ENCODE measurements around the gene C1orf232.

The C1orf232 gene

GRCh38 chr1:26155370-26156284, 13.1 kb downstream of the C1orf232 start:
- no peak for DNase-seq

GRCh38 chr1:26154750-26155149, 14.0 kb downstream of the C1orf232 start:
- DNase-seq = no peak

DNA sequence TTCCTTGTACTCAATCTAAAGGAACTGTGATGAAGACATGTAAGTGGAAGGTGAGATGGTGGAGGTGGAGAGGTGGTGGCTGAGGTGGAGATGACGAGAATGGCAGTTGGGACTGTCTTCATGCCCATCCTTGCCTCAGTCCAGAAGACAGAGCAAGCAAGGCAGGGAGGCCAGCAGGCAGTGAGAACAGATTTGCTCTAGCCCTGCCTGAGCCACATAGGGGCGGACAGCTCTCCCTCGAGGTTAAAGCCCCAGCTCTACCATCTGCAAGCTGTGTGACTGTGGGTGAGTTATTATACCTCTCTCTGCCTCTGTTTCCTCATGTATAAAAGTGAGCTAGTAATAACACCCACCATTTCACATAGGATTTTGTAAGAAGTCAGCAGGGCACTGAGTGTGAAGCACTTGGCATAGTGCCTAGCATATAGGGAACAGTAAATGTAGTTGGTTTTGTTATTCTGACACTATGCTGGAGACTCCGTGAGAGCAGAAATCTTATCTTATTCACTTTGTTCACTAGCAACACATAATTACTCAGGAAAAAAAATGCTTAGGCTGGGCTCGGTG, 14.7 kb downstream of the C1orf232 start:
- no peak for DNase-seq

DNA sequence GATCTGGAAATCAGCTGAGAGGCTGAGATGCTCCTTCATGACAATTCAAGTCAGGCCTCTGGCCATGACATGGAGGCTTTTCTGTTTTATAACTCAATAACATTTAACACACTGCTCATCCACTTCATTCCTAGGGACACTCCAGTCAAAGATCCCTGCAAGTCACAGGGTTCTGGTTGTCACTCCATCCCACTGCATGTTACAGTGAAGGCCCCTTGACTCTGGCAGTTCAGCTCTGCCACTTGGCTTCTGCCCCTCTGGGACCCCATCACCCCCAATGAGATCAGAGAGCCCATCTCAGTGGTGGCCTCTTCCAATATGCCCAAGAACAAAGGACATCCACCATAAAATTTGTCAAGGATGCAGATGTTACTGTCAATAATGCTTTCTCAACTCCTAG, 19.9 kb downstream of the C1orf232 start:
- no peak for DNase-seq

DNA sequence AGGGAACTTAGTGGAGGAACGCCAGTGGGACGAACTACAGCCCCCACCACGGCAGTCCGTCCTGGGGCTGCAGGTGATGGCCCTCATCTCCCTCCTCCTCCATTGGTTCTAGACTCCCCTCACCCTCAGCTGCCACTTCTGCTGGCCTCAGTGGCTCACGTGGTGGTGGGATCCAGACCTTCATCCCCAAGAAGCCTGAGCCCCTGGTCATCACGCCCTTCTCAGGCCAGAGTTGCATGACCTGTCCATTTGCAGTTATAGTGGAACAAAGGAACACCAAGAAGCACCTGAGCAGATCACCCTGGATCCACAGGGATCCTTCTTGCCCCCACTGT, 22.8 kb downstream of the C1orf232 start:
- no peak for DNase-seq

DNA sequence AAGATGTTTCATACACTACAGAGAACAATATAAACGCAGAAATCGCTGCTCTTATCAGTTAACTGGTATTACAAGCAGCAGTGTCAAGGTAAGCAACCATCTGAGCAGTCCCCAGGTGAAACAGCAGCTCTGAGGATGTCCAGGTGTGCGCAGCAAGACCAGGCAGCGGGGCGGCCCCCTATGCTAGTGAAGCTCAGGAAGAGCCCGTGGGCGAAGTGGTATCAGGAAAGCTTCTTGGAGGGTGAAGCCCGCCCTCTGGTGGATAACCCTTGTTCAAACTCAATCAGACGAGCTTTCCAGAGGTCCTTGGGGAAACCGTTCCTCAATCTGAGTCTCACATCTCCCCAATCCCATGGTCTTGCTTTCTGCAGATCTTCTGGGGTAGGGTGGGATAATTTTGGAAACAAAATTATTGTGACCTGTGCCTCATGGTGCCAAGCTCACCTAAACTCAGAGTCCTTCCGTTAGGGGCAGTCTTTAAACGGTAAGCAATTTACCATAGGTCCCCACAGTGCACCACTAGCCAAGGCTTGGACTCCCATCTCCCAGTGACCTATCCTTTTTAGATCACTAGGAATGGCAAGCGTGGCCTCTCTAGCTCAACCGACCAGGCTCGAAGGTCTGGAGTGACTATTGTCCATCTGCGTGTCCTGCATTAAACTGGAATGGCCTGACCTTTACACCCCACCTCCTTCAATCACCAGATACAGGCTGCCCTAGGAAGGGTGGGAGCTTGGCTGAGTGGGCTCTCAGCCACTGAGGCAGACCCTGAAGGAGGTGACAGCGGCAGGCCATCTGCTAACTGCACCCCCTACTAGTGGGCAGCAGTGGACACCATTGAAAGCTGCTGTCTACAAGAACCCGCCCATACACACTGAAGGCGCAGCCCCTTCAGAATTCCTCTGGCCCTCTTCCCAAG, 23.5 kb downstream of the C1orf232 start:
- peak; percentile 85 to 90 for DNase-seq

GRCh38 chr1:26142159-26142558, 26.6 kb downstream of the C1orf232 start:
- no peak for DNase-seq

GRCh38 chr1:26138974-26139558, 29.7 kb downstream of the C1orf232 start:
- DNase-seq = no peak

- no peak for DNase-seq
These were observed 34.3 kb downstream of the C1orf232 start for GRCh38 chr1:26134466-26134865.

GRCh38 chr1:26132834-26133167, 36.0 kb downstream of the C1orf232 start:
- DNase-seq = no peak

- no peak for DNase-seq
These were observed 36.5 kb downstream of the C1orf232 start for GRCh38 chr1:26132128-26132833.

GRCh38 chr1:26130695-26131094, 38.1 kb downstream of the C1orf232 start:
- DNase-seq = no peak

GRCh38 chr1:26129778-26130177, 39.0 kb downstream of the C1orf232 start:
- no peak for DNase-seq

DNA sequence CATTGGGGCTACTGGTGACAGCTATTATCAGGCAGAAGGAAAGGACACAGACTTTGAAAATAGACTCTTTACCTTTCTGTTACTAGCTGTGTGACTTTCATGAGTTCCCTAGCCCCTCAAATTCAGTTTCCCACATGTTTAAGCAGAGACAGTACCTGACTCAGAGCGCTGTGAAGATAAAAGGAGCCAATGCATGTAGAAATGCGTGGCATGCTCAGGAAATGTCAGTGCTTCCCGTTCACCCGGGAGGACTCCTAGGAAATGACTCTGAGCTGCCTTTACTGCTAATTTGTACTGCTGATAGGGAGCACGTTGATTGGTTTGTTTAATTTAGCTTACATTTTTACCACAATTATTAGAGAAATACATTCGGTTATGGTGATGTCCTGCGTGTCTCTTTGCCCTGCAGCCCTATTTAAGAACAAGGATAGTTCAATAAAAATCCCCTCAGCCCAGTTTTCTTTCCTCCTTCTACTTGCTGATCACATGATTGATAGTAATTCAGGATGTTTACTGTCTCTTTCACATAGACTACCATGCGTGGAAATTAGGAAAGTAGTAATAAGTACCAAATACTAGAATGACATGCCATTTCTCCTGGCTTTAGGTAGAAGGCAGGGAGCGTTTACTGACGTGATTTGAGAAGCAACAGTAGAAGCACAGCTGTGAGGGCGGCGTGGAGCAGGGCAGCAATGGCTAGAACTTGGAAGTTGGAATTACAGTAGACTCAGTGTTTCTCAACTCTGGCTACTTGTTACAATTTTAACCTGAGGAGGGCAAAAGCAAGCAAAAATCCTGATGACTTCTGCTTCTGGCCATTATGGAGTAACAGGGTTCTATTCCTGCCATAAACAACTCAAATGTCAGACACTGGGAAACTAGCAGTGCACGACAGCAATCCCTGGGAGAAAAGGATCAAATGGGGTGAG, 41.3 kb downstream of the C1orf232 start:
- no peak for DNase-seq

- DNase-seq = peak in 1 of 2 experiments; percentile 14
These were observed 42.3 kb downstream of the C1orf232 start for GRCh38 chr1:26126321-26127084.

GRCh38 chr1:26125946-26126320, 42.8 kb downstream of the C1orf232 start:
- DNase-seq = no peak

- DNase-seq = no peak
These were observed 43.4 kb downstream of the C1orf232 start for GRCh38 chr1:26125382-26125781.

DNA sequence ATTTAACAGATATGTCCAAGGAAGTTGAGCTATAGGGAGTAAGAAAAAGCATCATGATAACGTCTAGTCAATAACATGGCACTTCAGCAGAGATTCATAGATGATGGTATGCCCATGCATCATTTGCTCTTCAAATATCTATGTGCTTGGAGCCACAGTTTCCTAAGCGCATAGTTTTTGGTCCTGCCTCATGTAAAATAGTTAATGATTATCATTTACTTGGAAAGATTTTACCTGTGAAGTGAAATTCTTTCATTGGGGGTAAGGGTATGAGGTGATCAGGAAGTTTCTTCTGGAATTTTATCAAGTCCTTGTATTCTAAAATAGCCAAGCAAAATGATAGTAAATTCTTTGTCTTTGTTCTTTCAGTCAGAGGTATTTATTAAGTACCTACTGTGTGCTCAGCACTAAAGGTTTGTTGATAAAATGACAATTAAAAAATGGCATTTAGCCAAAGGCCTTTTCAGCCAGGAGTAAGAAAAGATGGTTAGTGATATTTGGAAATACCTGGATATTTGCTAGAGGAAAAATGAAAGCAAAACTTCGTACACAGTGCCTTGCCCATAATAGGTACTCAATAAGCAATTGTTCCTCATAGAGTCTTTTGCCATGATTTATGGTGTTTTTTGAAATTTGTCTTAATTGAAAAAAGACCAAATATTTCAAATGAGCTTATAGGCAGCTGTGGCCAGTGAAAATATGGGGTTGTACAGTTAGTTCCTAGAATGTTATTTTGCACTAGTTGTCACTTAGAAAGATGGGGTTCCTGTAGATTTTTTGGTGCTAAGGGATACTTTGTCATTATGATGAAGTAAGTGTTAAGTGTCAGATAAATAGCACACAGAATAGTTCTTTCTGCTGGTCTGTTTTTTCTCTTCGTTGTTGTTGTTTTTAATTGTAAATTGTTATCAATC, 44.1 kb downstream of the C1orf232 start:
- DNase-seq = no peak

Measured in NCI-H2081 (cell line).